Activated effector memory CD4-positive, alpha-beta T cell treated with anti-CD3 and anti-CD28 coated beads, Interleukin-2, amount 50 U/mL, for 16 hours (primary cell): Measurements from ENCODE around the gene CIRBP.
A peak's percentile ranks its signal among the peaks of the same experiment; 100 is the strongest.

ENCODE experiments used
- DNase-seq: peaks from one replicate; pipeline ENCODE4 v3.0.0-alpha.2; 2020

The CIRBP gene

DNA sequence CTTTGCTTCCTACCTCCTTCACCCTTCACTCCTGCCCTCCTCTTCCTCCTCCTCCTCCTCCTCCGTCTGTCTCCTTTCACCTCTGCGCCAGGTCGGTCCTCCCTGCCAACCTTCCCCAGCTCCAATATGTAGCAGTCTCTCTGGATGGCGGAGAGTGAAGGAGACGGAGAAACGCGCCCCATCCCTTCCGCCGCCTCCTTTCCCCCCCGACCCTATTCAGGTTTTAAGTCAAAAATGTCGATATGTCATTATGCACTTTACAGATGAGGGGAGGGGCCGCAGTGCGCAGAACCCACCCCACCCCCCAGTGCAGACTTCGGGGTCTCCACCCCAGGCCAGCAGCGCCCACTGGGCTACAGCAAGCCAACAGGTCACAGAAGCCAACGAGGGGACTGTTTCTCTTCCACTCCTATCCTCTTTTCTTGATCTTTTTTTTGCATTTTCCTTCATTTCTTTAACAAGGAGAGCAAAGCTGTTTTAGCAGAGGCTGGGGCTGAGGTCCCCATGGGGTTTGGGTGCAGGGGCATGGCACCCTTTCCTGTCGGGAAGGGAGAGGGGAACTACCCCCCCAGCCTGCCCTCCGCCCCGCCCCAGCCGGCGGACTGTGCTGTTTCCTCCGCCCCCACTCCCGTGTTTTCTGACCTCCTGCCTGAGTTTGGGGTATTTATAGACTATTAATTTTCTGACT lies 11.5 kb upstream of the CIRBP start:
- DNase-seq, result no peak

DNA sequence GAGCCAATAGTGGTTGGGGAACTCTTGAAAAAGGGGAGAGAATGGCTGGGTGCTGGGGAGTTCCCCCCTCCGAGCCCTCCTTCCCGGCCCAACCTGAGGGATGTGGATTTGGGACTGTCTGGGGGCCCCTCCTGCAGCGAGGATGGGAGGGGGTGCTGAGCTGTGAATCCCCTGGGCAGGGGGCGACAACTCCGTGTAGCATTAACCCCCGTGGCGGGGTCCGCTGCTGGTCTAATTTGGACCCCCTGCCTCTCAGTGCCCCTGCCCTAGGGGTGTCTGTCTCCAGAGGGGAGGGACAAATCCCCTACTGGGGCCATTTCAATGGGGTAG lies 11.0 kb upstream of the CIRBP start:
- no peak for DNase-seq

- DNase-seq, result no peak
Observed at GRCh38 chr19:1258707-1259205, 10.4 kb upstream of the CIRBP start.

- peak; percentile 92 for DNase-seq
Observed at GRCh38 chr19:1259206-1259875, 9.8 kb upstream of the CIRBP start.

DNA sequence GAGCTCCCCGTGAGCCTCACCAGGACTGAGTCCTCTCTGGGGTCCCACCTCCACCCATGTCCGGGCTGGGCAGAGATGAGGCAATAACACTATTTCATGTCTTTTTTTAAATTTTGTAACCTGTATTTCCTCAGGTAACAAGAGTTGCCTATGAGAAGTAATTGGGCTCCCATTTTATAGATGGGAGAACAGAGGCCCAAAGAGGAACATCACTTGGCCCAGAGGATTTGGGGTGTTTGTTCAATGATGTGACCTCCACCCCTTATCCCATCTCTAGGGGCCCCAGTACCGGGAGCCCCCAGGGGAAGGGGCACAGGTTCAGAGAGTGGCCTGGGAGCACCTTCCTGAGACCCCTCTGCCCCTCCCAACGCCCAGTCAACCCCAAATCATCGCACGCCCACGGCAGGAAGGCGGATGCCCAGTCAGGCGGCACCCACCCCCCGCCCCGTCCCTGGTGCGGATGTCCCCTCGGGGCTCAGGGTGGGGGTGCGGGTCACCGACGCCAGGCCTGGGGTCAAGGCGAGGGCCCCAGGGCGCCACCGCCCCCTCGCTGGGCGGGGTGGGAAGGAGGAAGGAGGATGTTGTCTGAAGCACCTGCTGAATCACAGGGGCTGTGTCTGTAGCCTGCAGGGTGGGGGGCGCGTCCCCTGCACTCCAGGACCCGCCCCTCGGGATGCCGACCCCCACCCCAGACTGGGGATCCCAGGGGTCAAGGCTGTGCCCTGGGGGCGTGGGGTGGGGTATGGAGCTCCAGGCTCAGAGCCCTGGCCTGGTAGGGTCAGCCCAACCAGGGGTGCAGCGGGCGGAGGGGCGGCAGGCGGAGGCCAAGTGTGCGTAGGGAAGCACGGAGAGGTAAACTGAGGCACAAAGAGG lies 9.0 kb upstream of the CIRBP start:
- DNase-seq, result peak; percentile 83

- peak; percentile 99 for DNase-seq
Observed at GRCh38 chr19:1260749-1261537, 8.2 kb upstream of the CIRBP start.

- DNase-seq, result no peak
Observed at GRCh38 chr19:1261538-1261797, 7.7 kb upstream of the CIRBP start.

GRCh38 chr19:1261798-1262622 lies 7.1 kb upstream of the CIRBP start:
- DNase-seq, result peak; percentile 77

DNA sequence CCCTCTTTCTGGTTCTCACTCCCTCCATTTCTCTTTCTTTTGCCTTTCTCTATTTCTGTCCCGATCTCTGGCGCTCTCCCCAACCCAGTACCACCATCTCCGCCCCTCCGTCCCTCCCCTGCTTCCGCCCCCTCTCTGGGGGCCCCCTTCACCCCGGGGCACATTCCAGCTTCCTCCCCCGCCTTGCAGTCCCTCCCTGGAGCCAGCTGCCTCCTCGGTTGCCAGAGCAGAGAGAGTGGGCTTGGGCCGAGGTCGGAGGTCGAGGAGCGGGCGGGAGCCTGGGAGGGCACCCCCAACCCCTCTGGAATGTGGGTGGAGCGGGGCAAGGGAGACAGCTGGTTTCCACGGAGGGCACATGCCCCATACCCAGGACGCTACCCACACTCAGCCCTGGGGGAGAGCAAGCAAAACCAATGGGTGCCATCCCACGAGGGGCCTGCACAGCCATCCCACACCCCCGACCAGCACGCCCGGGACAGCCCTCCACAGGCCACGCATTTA lies 6.5 kb upstream of the CIRBP start:
- DNase-seq, result no peak

DNA sequence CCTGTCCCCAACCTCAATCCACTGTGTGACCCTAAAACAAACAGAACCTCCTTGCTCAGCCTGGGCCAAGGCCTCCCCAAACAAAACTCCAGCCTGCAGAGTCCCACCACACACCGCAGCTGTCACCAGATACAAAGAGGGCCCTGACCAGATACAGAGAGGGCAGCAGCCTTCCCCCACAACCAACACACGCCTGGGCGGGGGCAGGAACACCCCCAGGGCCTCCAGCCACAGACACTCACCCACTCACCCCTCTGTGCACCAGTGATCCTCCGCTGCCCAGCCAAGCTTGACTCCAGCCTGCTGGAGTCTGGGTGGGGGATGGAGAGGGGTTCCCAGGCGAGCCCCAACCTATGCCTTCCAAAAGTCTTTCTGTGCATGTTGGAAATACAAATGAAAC lies 5.9 kb upstream of the CIRBP start:
- DNase-seq, result no peak

DNA sequence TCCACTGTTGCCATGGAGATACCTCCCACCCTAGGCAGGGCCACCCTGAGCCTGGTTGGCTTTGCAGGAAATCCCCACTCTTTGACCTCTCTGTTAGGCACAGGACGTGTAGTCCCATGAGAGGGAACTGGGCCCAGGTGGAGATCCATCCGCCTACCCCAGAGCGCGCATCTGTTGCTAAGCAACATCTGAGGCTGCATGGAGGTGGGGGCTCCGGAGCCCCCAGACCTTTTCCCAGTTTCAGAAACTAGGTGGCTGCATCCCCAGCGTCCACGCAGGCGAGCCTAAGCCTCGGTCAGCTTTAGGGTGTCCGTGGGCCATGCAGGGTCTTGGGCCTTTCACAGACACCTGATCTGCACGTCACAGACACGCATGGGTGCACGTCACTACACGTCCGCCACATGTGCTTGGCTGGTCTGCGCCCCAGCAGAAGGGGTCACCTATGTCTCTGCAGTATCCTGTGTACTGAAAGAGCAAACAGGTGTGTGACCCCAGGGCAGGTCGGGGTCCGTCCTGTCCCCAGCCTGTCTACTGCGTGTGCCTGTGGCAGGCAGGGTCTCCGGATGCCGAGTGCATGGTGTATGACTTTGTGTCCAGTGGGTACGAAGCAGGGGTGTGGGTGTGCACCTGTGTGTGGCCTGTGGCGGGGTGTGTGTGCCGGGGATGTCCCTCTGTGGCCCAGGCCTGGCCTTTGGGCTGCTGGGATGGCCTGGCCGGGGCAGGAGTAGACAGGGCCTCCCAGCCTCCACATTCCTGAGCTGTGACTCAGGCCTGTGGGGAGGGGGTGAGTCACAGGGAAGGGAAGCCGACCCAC lies 4.1 kb upstream of the CIRBP start:
- no peak for DNase-seq

- peak; percentile 80 for DNase-seq
Observed at GRCh38 chr19:1265615-1266128, 3.5 kb upstream of the CIRBP start.

- DNase-seq, result peak; percentile 95
Observed at GRCh38 chr19:1266129-1266915, 2.8 kb upstream of the CIRBP start.

GRCh38 chr19:1266916-1267476 lies 2.1 kb upstream of the CIRBP start:
- peak; percentile 93 for DNase-seq

GRCh38 chr19:1267477-1268225 lies 1.5 kb upstream of the CIRBP start:
- no peak for DNase-seq

DNA sequence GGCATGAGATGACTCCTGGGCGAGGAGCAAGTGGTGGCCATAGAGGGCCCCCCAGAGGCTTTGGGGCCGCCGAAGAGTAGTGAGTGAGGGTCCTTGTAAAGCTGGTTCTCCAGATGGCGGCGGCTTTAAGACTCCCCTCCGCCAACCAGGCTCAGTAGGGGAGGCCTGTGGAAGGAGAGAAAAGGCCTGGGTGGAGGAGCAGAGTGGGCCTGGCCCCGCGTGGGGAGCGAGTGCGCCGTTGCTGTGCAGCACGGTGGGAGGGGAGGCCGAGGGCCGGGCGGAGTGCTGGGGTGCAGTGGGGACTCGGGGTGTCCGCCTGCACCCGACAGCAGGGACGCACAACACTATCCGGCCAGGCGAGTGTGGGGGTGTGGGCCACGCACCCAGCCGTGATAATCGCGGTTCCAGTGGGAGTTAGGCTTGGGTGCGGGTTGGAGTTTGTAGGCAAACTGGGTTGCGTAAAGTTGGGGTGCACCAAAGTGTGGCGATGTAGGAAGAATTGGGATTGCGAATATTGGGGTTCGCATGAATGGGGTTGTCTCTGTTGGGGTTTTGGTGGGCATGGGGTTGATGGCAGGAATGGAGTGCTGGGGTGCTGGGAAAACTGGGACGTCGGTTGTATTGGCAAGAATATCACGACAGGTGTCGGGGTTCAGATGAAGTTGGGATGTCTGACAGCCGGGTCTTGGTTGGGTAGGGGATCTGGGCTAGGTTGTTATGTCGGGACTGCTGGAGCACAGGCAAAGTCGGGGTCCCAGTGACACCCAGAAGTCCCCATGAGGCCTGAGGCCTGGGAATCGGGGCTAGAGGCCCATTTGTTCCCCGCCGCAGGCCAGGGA lies 687 bp upstream of the CIRBP start:
- DNase-seq, result no peak

DNA sequence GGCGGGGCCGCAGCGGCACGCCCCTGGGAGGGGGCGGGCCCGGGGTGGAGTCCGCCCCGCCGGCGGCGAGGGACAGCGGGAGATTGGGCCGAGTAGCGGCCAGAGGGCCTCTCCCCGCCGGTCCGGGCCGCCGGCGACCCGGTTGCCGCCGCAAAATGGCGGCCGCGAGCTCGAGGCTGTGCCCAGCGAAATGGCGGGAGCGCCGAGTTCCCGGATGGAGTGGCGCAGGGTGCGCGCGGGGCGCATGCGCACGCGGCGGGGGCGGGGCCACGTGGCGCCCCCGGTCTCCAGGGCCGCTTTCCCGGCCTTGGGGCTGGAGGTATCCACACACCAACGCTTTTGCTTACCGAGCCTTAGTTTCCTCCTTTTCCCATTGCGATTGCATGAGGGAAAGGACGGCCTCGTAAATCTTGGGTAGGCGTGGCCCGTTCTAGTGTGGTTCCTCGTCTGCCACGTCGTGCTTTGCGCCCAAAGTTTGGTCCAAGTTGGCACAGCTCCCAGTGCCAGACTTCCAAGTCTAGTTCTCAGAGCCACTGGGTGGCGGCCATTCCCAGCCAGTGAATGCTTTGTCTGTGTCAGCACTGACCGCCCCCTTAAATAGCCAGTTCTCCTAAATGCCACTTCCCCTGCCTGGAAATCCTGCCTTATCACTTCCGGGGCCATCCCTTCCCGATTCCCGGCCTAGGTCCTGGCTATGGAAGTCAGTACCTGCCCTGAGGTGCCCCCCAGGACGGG lies 513 bp downstream of the CIRBP start:
- DNase-seq, result peak; percentile 95
